HepG2 (cell line): Measurements from ENCODE around the gene SPI1. TPM values are rescaled to one million over a fixed set of nuclear protein-coding genes. Genes with fewer than 3 reads are reported as not detected.

Experiments
- ATAC-seq: fragments of 200-7000 bp; cut with Tn5 transposase; 3 replicates; pipeline ENCODE4 v1.9.1; 2020; ENCODE audit warnings: mild to moderate bottlenecking, moderate library complexity
- BruUV-seq: library from RNA; stranded (reverse); fragments of 400-500 nt; replicated peaks from 2 replicates; lab custom pipeline; 2021; lab: Mats Ljungman, UMichigan
- CTCF ChIA-PET: fragments of 300-600 bp; formaldehyde crosslinking; extraction: SDS; loops from one replicate; lab custom pipeline; 2021; ENCODE audit warnings: low total read pairs, inconsistent platforms, low intra/inter-chr PET ratio; lab: Yijun Ruan, JAX
- POLR2A ChIA-PET: fragments of 350-600 bp; sonication (Branson Sonifier 250); formaldehyde crosslinking; loops from one replicate; lab custom pipeline; 2020; ENCODE audit warnings: antibody characterized with exemption, inconsistent platforms; lab: Yijun Ruan, JAX
- DNase-seq: peaks from one replicate; pipeline ENCODE4 v3.0.0-alpha.2; 2015; ENCODE audit warnings: low spot score
- FAIRE-seq: peaks from 3 replicates; lab custom pipeline; 2011; peaks lifted over from hg19 to GRCh38; lab: Jason Lieb, UNC
- H2AFZ ChIP-seq: one replicate; pipeline ENCODE4 v1.6.1; 2011; ENCODE audit warnings: low read length, inconsistent platforms
- H3K27ac ChIP-seq: fragments of 300-600 bp; 3 replicates; pipeline ENCODE4 v1.8.0; 2011; ENCODE audit warnings: mixed run types, mild to moderate bottlenecking, mixed read lengths, low read length, inconsistent platforms; ENCODE audit not compliant: insufficient read depth; ENCODE audit errors: extremely low read length
- H3K27me3 ChIP-seq, 2 experiments: fragments of 200-600 bp in 1 of 2; 2 replicates in 1 of 2; 3 replicates in 1 of 2; pipeline versions ENCODE4 v1.6.0 to v1.8.0; 2011; ENCODE audit warnings: low read length in 2 of 2, mild to moderate bottlenecking in 2 of 2, moderate library complexity in 2 of 2, inconsistent platforms in 1 of 2; ENCODE audit not compliant: insufficient read depth in 2 of 2, control insufficient read depth in 1 of 2
- H3K36me3 ChIP-seq, 2 experiments: fragments of 200-600 bp in 1 of 2; replicated peaks in 1 of 2; 2 replicates in 1 of 2; 3 replicates in 1 of 2; pipeline versions ENCODE4 v1.5.1 to v1.8.0; 2011; ENCODE audit warnings: low read length in 2 of 2, inconsistent platforms in 1 of 2; ENCODE audit not compliant: insufficient read depth in 2 of 2, control insufficient read depth in 1 of 2
- H3K4me1 ChIP-seq: 2 replicates; pipeline ENCODE4 v1.5.1; 2012; ENCODE audit warnings: low read length, inconsistent platforms; ENCODE audit not compliant: insufficient read depth
- H3K4me2 ChIP-seq: 2 replicates; pipeline ENCODE4 v1.6.0; 2011; ENCODE audit warnings: low read depth, low read length, inconsistent platforms
- H3K4me3 ChIP-seq, 3 experiments: fragments of 200-600 bp in 1 of 3; sonication (generic), shearing (Covaris generic) in 1 of 3; replicated peaks in 1 of 3; 2 replicates each; pipeline ENCODE4 v1.5.1; 2011 to 2016; ENCODE audit warnings: low read length in 3 of 3, inconsistent platforms in 2 of 3, low read depth in 2 of 3, mild to moderate bottlenecking in 2 of 3, control low read depth in 1 of 3, mixed read lengths in 1 of 3; ENCODE audit not compliant: insufficient read depth in 1 of 3
- H3K79me2 ChIP-seq: one replicate; pipeline ENCODE4 v1.6.1; 2011; ENCODE audit warnings: low read length, inconsistent platforms; ENCODE audit not compliant: insufficient read depth
- H3K9ac ChIP-seq: 2 replicates; pipeline ENCODE4 v1.6.0; 2011; ENCODE audit warnings: mild to moderate bottlenecking, low read depth, low read length, inconsistent platforms; ENCODE audit not compliant: insufficient read depth
- H3K9me3 ChIP-seq: 2 replicates; pipeline ENCODE4 v1.5.1; 2012; ENCODE audit warnings: mild to moderate bottlenecking, low read length
- H4K20me1 ChIP-seq: 2 replicates; pipeline ENCODE4 v1.6.0; 2011; ENCODE audit warnings: inconsistent platforms, mild to moderate bottlenecking, low read length, moderate library complexity; ENCODE audit not compliant: insufficient read depth
- BRCA1 ChIP-seq: sonication (generic); formaldehyde crosslinking; IDR thresholded peaks from 2 replicates; pipeline ENCODE4 v1.4.0; 2020; ENCODE audit warnings: missing genetic modification reagents
- EZH2 ChIP-seq: conservative IDR thresholded peaks from 2 replicates; pipeline ENCODE4 v1.6.1; 2012; ENCODE audit warnings: mild to moderate bottlenecking, low read depth, low read length, moderate library complexity
- HMGA1 ChIP-seq: sonication (generic); formaldehyde crosslinking; conservative IDR thresholded peaks from 2 replicates; pipeline ENCODE4 v1.4.0; 2020; ENCODE audit warnings: missing genetic modification reagents
- KAT2B ChIP-seq: fragments of 150-350 bp; IDR thresholded peaks from 2 replicates; pipeline ENCODE4 v1.6.1; 2014; ENCODE audit warnings: low read depth, low read length, borderline replicate concordance
- NRL ChIP-seq: sonication (generic); formaldehyde crosslinking; IDR thresholded peaks from 2 replicates; pipeline ENCODE4 v1.5.0; 2020; ENCODE audit warnings: missing genetic modification reagents, mild to moderate bottlenecking, moderate library complexity, borderline replicate concordance
- RAD51 ChIP-seq: fragments of 450-650 bp; IDR thresholded peaks from 2 replicates; pipeline ENCODE4 v1.6.1; 2016; ENCODE audit warnings: borderline replicate concordance
- SNAPC4 ChIP-seq: sonication (generic); formaldehyde crosslinking; IDR thresholded peaks from 2 replicates; pipeline ENCODE4 v1.4.0; 2020; ENCODE audit warnings: mild to moderate bottlenecking, missing genetic modification reagents
- SRSF1 ChIP-seq: fragments of 200-400 bp; formaldehyde crosslinking; optimal IDR thresholded peaks from 2 replicates; pipeline ENCODE3; 2017; ENCODE audit warnings: mild to moderate bottlenecking, low read depth, low read length, moderate library complexity
- ZNF496 ChIP-seq: sonication (generic); formaldehyde crosslinking; IDR thresholded peaks from 2 replicates; pipeline ENCODE4 v1.8.1; 2023; ENCODE audit warnings: mild to moderate bottlenecking, moderate library complexity, missing genetic modification reagents; ENCODE audit not compliant: insufficient replicate concordance
- ZNF841 ChIP-seq: sonication (generic); formaldehyde crosslinking; IDR thresholded peaks from 2 replicates; pipeline ENCODE4 v1.8.1; 2023; ENCODE audit warnings: missing genetic modification reagents, borderline replicate concordance
- WGBS: methylation state at CpG from one replicate; pipeline ENCODE4 v1.1.6; 2017; ENCODE audit warnings: low lambda C conversion rate; 5-methylcytosine and 5-hydroxymethylcytosine counted together
- in situ Hi-C: cut with HindIII; loops from 2 replicates; pipeline ENCODE4 v1.10.0; 2017; ENCODE audit warnings: low pct_unique_long_range_greater_than_20kb; ENCODE audit not compliant: extremely low pct_ligation_motif_present
- intact Hi-C: fragments of 100-400 bp; cut with micrococcal nuclease; formaldehyde crosslinking; loops from one replicate; pipeline ENCODE4 v1.10.0; 2022; ENCODE audit not compliant: unreplicated experiment
- polyA plus RNA-seq, 8 experiments: library from polyadenylated mRNA; depleted of rRNA in 3 of 8; stranded (reverse) in 7 of 8; unstranded in 1 of 8; fragments of >200 nt; fragmentation: Illumina TruSeq in 4 of 8; extraction: Trizol in 4 of 8; gene quantifications; 2 replicates each; pipeline versions ENCODE4 v1.2.1 to v1.2.3, GENCODE V29; 2011 to 2016; ENCODE audit warnings: low read depth in 4 of 8, missing spikeins in 1 of 8, mixed read lengths in 1 of 8; ENCODE audit not compliant: insufficient read depth in 1 of 8
- total RNA-seq, 5 experiments: library from RNA; depleted of rRNA; stranded (reverse); fragments of >200 nt; fragmentation: Illumina TruSeq; extraction: Trizol; gene quantifications; 2 replicates each; pipeline ENCODE4 v1.2.3, GENCODE V29; 2016; ENCODE audit warnings: low read depth in 1 of 5

The SPI1 gene
- total and polyA plus RNA-seq, 2 of the 13 experiments (the other 11 are each of a cell fraction or from before 2014, with no cell fraction given), result not detected

GRCh38 chr11:47327949-47328348, 50.4 kb downstream of the SPI1 start (continued):
- TF ChIP-seq SNAPC4 (CRISPR knock-in tag) (no peak), HMGA1 (no peak), KAT2B (no peak)

- no peaks in the 10 kb centered on the region for H3K4me1 ChIP-seq
- peaks cover 10 to 48% of the 10 kb centered on the region in 2 experiments for H3K36me3 ChIP-seq
- WGBS, result over 99% methylated on average over 13 of the region's 13 CpGs
- H3K9ac ChIP-seq, result no peak overlapping the region
- in situ Hi-C loops, result no loop called here
- no peak overlapping the region for H3K4me2 ChIP-seq
- H3K27ac ChIP-seq, result no peak overlapping the region
- no peaks in the 10 kb centered on the region for H4K20me1 ChIP-seq
- ChIA-PET CTCF (no interaction called here), POLR2A (no interaction called here)
- ATAC-seq, result no peak
- no TSS peak for BruUV-seq
- H3K4me3 ChIP-seq, result no peak overlapping the region
- DNase-seq, result no peak
- intact Hi-C loops, result no loop called here
- no peak for FAIRE-seq
- no peak for TF ChIP-seq ZNF841 (CRISPR knock-in tag)
- no peak for TF ChIP-seq SRSF1
- TF ChIP-seq ZNF496 (CRISPR knock-in tag), result no peak
- TF ChIP-seq NRL (CRISPR knock-in tag), result no peak
- no peak for TF ChIP-seq BRCA1 (CRISPR knock-in tag)
- no peak for TF ChIP-seq EZH2
- TF ChIP-seq RAD51, result no peak
- H3K27me3 ChIP-seq, result no peaks in the 10 kb centered on the region
- H3K79me2 ChIP-seq, result no peaks in the 10 kb centered on the region
- no peak overlapping the region for H2AFZ ChIP-seq
- no peaks in the 10 kb centered on the region for H3K9me3 ChIP-seq
Measured at GRCh38 chr11:47327025-47327424, 51.3 kb downstream of the SPI1 start.
